RPMI8226 (cell line): ENCODE data around the gene PLCH1.
"Not testable (repeated sequence)": the region's sequence is repeated elsewhere in the genome, so short reads cannot be mapped to it uniquely, and the experiment has no call there.

ENCODE experiments used
- DNase-seq: peaks from one replicate; pipeline ENCODE4 v3.0.0-alpha.2; 2015

PLCH1 gene

DNA sequence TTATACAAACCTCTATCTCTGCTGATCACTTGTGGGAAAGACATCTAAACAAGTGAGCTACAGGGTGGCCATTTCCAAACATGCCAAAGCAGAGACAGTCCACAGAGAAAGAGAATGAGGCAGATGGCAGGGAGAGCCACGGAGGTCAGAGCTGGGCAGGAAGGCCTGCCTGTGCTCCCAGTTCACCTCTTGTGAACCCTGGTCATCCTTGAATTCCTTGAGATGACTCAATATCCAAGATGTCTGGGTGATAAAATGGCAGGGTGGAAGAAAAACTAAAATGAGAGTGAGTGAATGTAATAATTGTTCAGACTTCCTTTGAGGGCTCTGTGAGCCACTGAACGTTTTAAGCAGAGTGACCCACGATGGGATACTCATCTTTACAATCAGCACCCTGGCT, 104.8 kb downstream of the PLCH1 start:
- no peak for DNase-seq

DNA sequence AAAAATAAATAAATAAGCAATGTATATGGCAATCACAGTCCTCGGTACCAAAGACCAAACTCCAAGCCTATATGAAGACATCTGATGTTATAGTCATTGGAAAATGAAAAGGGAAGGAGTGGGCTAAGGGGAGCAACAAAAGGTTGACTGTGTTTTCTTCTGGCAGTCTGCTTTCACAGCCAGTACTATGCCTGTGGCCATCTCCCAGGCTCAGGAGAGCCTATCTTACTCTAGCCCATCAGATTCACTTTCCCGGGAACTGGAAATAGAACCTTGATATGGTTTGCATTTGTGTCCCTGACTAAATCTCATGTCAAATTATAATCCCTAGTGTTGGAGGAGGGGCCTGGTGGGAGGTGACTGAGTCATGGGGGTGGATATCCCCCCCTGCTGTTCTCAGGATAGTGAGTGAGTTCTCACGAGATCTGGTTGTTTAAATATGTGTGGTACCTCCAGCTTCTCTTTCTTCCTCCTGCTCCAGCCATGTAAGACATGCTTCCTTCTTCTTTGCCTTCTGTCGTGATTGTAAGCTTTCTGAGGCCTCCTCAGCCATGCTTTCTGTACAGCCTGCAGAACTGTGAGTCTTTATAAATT, 105.3 kb downstream of the PLCH1 start:
- no peak for DNase-seq

DNA sequence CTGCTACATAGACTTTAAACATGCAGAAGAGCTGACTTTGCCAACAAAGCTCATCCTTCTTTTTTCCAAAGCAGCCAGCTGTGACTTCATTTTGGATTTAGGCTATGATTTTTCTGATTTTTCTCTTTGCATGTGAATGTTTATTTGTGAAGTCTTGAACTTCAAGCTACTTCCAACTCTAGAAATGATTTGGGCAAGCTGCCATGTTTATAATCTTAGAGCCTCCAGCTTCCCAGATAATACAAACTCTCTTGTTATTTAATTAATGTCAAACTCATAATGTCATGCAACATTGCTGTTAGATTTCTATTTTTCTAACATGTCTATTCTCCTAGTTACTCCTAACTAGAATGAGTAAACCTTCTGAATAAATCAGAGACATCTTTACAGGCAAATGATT, 106.4 kb downstream of the PLCH1 start:
- DNase-seq = not testable (repeated sequence)

DNA sequence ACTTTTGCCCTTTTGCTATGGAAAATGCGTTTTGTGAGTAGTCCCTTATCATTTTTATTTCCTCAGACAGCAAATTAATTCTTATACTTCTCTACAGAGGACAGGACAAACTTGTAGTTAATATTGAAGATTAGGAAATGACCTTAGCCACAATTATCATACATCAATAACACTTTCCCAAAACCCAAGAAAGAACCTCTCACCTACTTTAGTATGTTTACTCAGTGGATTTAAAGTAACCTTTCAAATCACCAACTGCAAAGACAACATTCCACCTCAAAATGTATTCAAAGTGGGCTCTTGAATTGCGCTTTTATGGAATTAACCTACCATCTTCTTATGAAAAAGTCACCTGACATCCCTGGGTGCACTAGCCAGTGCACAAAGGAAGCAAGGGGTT, 107.3 kb downstream of the PLCH1 start:
- no peak for DNase-seq

DNA sequence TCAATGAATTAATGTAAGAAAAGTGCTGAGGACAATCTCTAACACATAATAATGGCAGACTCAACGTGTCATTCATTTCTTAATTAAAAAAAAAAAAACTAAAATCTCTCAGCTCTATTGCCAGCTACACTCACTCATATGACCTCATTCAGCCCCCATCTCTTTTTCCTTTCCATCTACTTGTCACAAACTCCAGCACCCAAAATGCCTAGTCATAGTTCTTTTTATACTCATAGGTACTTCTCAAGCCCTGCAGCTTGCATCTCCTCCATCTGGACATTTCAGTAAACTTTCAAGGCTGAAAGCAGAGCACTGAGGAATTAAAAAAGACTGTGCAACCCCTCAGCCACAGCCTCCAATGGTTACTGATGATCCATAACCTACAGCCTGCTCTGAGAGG, 109.8 kb downstream of the PLCH1 start:
- no peak for DNase-seq

DNA sequence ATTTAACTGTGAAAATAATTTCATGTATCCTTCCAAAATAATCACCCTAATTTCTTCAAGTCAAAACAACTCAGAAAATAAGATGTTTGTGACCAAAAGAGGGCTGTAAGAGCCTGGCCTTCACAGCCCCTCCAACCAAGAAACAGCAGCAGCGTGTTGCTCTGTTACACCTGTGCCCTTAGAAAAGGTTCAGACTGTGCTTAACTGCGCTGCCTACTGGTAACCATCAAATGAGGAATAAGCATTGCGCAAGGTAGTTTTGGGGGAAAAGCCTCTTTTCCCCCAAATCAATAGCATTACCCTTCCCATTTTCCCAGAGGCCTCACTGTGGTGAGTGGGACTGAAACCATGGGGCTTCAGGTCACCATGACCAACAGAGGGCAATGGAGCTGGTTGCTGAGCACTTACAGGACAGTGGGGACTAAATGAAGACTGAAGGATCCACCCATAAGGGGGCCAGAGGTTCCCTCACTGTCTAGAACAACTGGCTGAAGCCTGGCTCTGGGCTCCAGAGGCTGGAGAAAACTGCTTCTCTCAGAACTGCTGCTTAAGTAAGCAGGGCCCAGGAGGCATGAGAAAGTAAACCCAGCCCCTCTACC, 110.7 kb downstream of the PLCH1 start:
- DNase-seq = no peak

DNA sequence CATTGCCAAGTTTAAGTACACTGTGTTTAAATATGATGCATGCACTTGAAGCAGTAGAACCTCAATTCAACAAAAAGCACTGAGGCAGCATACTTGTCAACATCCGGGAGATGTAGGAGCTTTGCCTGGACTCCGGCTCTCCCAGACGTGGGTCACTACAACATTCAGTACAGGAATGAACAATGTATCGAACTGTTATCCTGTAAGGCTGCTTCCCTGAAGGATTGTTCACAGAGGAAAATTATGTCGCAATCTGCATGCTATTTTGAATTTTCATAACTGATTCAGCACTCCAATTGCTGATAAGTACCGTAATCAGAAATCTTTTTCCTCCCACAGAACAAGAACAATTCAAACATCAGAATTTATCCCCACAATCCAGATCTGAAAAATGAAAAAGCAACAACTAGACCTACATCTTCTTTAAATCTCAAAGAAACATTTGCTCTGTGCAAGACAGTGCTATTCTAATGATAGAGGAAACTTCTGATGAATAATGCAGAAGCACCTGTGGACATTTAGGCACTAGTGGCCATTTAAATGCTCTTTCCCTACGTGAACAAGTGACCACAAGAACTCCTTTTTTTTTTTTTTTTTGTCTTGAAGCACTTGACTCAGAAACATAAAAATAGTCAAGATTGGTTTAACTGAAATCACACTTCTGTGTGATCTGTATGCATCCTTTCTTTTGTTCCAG, 113.4 kb downstream of the PLCH1 start:
- DNase-seq = no peak

DNA sequence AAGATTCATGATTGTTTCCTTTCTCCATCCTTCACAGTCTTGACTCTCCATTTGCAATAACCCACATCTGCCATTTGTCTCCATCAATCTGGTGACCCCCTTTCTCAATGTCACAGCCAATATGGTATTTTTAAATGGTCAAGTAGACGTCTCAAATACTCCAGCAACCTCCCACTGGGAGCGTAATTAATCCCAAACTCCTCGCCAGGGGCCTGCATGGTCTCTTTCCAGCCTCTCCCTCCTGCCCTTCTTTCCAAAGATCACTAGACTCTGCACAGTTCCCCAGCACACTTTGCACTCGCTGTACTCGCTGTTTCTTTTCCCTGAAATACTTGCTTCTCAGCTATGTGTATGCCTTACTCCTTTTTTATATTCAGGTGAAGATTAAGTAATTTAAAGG, 115.3 kb downstream of the PLCH1 start:
- DNase-seq = no peak

DNA sequence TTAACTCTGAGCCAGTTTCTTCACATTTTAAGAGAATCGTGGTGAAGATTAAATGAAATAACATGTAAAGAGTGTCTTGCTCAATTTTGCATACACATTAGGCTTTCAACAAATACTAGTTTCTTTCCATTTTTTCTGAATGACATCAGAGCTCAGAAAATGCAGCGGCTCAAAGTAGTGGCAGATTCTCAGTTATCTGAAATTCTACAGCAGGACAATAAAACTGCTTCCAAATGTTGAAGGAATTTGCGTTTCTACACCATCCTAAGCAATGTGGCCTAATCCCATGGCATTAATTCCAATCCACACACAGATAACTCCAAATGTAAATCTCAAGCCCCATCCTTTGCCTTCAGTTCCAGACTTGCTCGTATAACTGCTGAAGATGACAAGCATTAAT, 115.8 kb downstream of the PLCH1 start:
- DNase-seq = no peak

DNA sequence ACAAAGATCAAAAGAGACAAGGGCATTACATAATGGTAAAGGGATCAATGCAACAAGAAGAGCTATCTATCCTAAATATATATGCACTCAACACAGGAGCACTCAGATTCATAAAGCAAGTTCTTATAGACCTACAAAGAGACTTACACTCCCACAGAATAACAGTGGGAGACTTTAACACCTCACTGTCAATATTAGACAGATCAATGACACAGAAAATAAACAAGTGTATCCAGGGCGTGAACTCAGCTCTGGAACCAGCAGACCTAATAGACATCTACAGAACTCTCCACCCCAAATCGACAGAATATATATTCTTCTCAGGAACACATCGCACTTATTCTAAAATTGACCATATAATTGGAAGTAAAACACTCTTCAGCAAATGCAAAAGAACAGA, 122.2 kb downstream of the PLCH1 start:
- DNase-seq = not testable (repeated sequence)

DNA sequence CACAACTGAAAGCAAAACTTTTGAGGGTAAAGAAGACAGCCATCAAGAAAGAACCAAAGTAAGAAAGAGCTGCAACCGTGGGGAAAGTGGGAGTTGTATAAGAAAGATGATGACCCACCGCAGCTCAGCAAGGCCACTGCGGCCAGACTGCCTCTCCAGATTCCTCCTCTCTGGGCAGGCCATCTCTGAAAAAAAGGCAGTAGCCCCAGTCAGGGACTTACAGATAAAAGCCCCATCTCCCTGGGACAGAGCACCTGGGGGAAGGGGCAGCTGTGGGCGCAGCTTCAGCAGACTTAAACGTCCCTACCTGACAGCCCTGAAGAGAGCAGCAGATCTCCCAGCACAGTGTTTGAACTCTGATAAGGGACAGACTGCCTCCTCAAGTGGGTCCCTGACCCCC, 124.3 kb downstream of the PLCH1 start:
- not testable (repeated sequence) for DNase-seq

DNA sequence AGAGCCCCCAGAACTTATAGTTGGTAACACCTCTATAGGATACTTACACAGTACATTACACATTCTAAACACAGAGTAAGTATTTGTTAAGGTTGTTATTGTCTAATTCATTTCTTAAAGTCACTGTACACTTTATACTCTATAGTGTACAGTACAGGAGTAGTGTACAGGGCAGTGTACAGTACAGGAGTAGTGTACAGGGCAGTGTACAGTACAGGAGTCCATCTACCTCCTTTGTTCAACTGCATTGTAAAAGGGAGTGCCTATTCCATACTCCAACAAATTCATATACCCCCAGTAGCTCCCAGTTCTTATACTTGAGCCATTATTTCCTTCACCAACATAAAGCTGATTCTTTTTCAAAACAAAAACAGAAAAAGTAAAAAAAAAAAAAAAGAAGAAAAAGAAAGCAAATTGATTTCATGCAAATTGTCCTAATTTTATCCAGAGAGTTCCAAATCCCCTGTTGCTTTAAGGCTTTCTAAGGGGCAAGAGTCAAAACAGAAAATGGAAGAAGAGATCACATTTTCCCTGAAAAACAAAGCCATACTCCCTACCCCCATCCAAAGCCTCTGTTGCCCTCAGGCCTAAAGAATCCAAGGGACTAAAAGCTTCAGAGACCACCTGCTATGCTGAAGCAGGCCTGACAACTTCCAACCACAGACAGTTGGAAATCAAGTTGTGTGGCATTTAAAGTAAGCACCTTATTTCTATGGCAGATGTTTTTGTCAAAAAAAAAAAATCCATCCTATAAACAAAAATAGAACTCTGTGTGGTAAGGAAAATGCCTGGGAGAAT, 125.6 kb downstream of the PLCH1 start:
- no peak for DNase-seq

DNA sequence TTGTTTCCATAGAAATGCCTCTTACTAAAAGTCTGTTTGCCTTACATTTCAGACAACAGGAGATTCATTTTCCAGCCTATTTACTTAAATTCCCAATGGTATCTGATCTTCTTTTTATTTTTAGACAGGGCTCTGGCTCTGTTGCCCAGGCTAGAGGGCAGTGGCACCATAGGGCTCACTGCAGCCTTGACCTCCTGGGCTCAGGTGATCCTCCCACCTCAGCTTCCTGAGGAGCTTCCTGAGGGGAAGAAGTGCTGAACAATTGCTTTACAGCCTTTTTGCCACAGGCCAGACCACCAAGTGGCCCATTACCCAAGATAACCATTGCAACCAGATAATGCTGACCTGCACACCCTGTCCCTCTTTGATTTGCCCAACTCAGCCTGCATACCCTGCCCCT, 126.3 kb downstream of the PLCH1 start:
- DNase-seq = no peak

DNA sequence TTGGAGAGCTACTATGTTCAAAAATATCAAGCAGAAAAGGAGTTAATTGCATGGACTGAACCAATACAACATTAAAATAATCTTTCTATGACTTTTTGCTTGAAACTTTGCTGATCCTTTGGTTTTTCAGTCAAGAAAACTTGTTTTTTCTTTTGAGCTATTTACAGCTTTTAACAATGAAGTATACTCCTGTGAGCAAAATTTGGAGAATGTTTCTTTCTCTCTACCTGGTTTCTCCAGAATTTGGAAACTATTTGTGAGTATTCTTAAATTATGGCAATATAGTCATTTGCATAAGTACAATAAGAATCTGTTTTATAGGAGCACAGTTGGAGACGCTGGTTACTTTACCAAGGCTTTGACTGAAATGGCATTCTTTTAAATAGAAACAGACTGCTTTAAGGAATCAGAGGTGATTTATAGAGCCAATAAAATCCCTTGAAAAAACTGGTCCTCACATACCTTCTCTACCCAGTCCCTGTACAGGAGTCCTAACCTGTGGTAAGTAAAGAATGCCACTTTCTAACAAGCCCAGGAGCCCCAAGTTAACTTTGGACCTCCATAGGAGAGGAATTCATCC, 127.4 kb downstream of the PLCH1 start:
- no peak for DNase-seq

DNA sequence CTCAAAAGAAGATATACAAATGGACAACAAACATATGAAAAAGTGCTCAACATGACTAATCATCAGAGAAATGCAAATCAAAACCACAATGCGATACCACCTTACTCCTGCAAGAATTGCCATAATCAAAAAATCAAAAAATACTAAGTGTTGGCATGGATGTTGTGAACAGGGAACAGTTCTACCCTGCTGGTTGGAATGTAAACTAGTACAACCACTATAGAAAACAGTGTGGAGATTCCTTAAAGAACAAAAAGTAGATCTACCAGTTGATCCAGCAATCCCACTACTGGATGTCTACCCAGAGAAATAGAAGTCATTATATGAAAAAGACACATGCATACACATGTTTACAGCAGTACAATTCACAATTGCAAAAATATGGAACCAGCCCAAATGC, 129.7 kb downstream of the PLCH1 start:
- DNase-seq = not testable (repeated sequence)

DNA sequence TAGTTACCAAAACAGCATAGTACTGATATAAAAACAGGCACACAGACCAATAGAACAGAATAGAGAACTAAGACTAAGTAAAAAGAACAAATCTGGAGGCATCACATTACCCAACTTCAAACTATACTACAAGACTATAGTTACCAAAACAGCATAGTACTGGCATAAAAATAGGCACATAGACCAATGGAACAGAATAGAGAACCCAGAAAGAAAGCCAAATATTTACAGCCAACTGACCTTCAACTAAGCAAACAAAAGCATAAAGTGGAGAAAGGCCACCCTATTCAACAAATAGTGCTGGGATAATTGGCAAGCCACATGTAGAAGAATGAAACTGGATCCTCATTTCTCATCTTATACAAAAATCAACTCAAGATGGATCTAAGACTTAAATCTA, 130.5 kb downstream of the PLCH1 start:
- DNase-seq = not testable (repeated sequence)

DNA sequence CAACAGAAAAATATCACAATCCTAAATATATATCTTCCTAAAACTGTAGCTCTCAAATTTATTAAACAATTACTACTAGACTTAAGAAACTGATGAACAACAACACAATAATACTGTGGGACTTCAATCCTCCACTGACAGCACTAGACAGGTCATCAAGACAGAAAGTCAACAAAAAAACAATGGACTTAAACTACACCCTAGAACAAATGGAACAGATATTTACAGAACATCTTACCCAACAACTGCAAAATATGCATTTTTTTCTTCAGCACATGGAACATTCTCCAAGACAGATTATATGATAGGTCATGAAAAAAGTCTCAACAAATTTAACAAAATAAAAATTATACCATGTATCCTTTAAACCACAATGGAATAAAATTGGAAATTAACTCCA, 133.4 kb downstream of the PLCH1 start:
- DNase-seq = no peak

DNA sequence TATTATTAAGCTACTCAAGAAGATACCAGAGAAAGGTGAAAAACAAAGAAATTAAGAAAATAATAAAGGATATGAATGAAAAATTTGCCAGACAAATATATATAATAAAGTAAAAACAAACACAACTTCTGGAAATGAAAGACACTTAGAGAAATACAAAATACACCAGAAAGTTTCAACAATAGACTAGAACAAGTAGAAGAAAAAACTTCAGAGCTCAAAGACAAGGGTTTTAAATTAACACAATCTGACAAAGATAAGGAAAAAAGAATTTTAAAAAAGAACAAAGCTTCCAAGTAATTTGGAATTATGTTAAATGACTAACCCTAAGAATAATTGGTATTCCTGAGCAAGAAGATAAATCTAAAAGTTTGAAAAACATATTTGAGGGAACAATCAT, 135.3 kb downstream of the PLCH1 start:
- DNase-seq = no peak

DNA sequence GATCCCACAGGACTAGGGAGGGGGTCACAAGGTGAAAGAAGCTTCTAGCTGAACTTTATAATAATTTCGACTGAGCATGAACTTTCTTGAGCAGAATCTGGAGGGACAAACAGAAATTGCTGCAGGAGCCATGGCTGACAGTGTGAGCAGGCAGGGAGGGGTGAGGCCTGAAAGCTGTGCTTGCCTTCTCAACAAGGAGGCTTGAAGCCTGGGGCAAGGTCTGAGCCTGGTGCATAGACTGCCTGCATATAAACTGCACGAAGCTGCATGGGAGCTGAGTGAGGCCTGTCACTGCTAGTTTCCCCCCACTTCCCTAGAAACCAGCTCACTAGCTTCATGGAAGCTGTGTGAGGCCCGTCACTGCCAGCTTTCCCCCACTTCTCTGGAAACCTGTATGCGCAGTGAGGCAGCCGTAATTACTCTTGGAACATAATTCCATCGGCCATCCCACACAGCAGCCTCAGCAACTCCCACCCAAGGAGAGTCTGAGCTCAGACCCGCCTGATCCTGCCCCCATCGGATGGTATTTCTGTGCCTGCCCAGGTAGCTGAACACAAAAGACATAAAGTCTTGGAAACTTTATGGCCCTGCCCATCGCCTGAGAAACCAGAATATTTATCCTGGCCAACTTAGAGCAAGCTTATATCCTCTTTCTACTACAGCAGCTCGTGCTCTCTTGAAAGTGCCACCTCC, 136.5 kb downstream of the PLCH1 start:
- no peak for DNase-seq

DNA sequence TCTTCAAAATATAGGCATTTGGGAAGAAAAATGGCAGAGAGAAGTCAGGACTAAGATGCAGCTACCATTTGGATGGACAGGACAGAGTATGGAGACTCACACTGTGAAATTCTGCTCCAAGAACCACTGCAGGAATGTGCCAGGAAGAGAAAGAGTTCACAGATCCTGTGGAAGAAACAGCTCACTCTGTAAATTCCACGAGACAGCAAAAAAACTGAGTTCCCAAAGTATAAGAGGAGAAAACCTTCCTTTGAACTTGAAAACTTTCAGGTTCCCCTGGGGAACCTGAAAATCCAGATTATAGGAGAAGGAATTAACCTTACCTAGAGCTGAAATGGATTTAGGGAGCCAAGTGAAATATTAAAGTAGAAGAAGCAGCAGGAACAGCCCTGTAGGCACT, 137.1 kb downstream of the PLCH1 start:
- DNase-seq = no peak

DNA sequence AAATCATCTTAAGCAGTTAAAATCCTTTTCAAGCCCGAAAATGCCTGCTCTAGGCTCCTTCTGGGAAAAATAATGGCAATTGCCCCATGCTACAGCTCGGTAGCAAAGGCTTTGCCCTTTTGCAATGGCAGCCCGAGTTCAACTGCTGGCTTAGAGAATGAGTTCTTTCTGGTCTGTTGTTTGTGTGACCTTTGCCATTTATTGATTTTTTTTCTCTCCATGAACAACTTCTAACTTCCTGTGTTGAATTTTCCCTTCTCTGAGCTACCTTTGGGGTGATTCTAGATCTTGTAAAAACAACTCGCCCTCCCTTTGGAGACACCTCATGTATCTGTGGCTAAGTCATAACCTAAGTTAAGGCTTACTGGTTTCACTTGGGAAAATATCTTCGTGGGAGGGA, 139.3 kb downstream of the PLCH1 start:
- no peak for DNase-seq

DNA sequence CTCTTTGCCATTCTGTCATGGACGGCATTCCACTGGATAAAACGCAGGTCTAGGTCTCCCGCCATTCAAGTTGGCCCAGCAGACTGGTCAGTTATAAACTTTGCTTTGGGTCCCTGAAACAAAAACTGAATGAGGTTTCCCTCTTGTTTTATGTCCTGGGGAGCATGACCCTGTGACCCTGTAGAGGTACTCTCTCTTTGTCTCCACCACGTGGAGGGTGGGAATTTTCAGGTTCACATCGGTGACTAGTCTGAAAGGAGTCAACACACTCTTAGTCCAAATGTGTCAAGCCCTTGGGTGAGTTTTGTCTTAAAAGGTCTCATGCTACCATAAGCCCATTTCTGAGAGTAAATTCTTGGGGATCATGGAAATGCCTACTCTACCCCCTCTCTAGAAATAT, 139.9 kb downstream of the PLCH1 start:
- peak; percentile 24 for DNase-seq

DNA sequence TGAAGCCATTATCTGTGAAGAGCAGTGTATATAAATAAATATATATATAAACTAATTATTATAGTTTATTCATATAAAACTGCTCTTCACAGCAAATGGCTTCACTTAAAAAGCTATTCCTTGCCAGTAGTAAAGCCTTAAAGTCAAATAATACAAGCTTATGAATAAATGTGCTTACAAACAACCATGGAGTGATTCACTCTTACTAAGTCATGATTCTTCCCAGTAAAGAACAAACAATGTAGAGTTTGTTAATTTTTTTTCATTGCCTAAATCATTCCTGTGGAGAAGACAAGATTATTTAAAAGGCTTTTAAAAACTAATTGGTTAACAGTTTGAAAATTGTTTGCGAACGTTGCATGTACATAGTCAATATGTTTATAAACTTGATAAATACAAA, 140.7 kb downstream of the PLCH1 start:
- no peak for DNase-seq
